ENCODE measurements around the gene NUAK1. TPM values are rescaled to one million over a fixed set of nuclear protein-coding genes. Genes with fewer than 3 reads are reported as not detected.

Gene NUAK1
- total and polyA plus RNA-seq, 2 experiments from 2014 or later: 5.4 to 16.9 TPM

- Histone ChIP-seq H3K27ac (ENCODE audit: low read depth) (no peak overlapping the region), H2AFZ (no peak overlapping the region), H3K36me3 (ENCODE audit: insufficient read depth) (peaks cover 15% of the 10 kb centered on the region), H3F3A (replicated peaks; ENCODE audit: low read depth) (no peaks in the 10 kb centered on the region), H3K4me3 (no peak overlapping the region), H3K9me2 (ENCODE audit: insufficient read depth) (no peaks in the 10 kb centered on the region), H3K27me3 (ENCODE audit: insufficient read depth) (no peaks in the 10 kb centered on the region), H3K79me2 (replicated peaks; ENCODE audit: insufficient read depth) (peaks cover 6% of the 10 kb centered on the region; the same call in 1 of the 2 replicates), H4K20me1 (replicated peaks; ENCODE audit: insufficient read depth) (0 out of 2 replicates have a peak, but pooled peaks cover 1% of the 10 kb centered on the region), H3K4me2 (no peak overlapping the region), H3K4me1 (ENCODE audit: insufficient read depth) (peaks cover 11% of the 10 kb centered on the region)
- ATAC-seq: no peak
- Mint-ChIP-seq H3K27ac (peak overlapping the region; percentile 68; the same call in 1 of the 2 replicates), H3K27me3 (ENCODE audit: insufficient read depth, low read depth, poor library complexity) (no peaks in the 10 kb centered on the region), H3K36me3 (ENCODE audit: low read depth) (peaks cover 21% of the 10 kb centered on the region), H3K4me1 (peaks cover 23% of the 10 kb centered on the region), H3K9me3 (no peaks in the 10 kb centered on the region), H3K4me3 (no peak overlapping the region)
- TF ChIP-seq CREB1 (CRISPR knock-in tag; IDR thresholded peaks at IDR 0.05; ENCODE audit: low read depth) (no peak), NANOG (IDR thresholded peaks at IDR 0.05; ENCODE audit: borderline replicate concordance) (no peak), ZNF114 (CRISPR knock-in tag; IDR thresholded peaks at IDR 0.05) (no peak), JUNB (IDR thresholded peaks at IDR 0.05; ENCODE audit: unreplicated experiment) (no peak), ZNF462 (CRISPR knock-in tag; IDR thresholded peaks at IDR 0.05) (no peak), CTCF (conservative IDR thresholded peaks at IDR 0.05; ENCODE audit: low read depth in 2 of 2) (no peak)
- DNase-seq (ENCODE audit: low spot score): no peak
These were observed 58.0 kb downstream of the NUAK1 start for GRCh38 chr12:106080791-106081170.

Measured in GM23338 (cell line).